HG03095 (cell line): ENCODE measurements around the gene SLCO4C1.
A peak's percentile ranks its signal among the peaks of the same experiment; 100 is the strongest.
"Not testable (repeated sequence)": the region's sequence is repeated elsewhere in the genome, so short reads cannot be mapped to it uniquely, and the experiment has no call there.

Experiments
- ATAC-seq: cut with Tn5 transposase; IDR thresholded peaks from one replicate; pipeline ENCODE4 v1.9.1; 2021; ENCODE audit warnings: moderate library complexity; ENCODE audit not compliant: unreplicated experiment

Gene SLCO4C1

DNA sequence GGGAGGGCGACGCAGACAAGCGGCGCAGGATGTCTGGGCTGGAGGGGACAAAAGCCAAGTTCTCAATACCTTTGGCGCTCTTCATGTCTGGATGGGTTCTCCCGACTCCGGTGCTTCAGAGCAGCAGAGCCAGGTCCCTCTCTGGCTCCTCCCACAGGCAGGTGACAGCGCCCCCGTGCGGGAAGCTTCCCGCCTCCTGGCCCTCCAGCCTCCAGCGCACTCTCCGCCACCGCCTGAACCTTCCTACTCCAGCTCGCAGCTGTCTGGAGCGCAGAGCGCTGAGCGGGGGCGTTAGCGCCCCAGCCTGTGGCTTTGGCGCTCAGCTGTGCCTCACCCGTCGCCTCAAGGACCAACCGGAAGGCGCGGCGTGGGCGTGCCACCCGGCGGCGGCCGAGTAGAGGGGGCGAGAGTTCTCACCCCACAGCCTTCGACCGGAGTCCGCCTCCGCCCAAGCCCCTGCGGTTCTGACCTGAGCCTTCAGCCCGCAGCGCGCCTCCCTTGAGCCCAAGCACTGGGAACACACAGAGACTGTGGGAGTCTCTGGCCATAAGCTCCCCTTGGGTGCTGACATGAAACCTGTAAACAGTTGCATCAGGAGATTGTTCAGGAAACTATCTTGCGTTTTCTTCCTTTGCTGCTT is at the start of gene SLCO4C1:
SLCO4C1 (minus strand) TSS at position 107 of the 640 bp plus-strand sequence; CDS start at position 85, 22 bp downstream.
- ATAC-seq, result peak; percentile 95

DNA sequence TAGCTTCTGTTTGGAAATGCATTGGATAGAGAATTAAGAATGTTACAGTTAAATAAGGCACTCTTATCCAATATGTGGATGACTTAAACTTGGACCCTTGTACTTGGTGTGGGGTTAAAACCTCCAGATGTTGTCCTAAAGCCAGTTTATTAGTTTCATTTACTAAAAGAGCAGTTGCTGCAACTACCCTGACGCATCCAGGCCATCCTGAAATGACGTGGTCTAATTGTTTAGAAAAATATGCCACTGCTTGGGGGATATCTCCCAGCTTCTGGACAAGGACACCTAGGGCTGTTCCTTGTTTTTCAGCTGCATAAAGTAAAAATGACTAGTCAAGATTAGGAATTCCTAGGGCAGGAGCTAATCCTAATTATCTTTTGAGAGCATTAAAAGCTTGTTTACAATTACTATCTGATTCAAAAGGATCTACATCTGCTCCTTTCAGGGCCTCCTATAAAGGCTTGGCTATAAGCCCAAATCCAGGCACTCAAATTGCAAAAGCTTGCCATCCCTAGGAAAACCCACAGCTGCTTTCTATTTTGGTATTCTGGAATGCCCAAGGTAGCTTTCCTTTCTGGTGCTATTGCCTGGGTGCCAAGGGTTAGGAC is 45.7 kb upstream of the SLCO4C1 start:
- no peak for ATAC-seq

GRCh38 chr5:102324714-102325113 is 28.6 kb upstream of the SLCO4C1 start:
- ATAC-seq, result no peak

GRCh38 chr5:102318801-102319200 is 22.7 kb upstream of the SLCO4C1 start:
- not testable (repeated sequence) for ATAC-seq

- no peak for ATAC-seq
Observed at GRCh38 chr5:102314328-102314727, 18.2 kb upstream of the SLCO4C1 start.

- no peak for ATAC-seq
Observed at GRCh38 chr5:102313912-102314311, 17.8 kb upstream of the SLCO4C1 start.

GRCh38 chr5:102312586-102313370 is 16.7 kb upstream of the SLCO4C1 start:
- no peak for ATAC-seq

- no peak for ATAC-seq
Observed at GRCh38 chr5:102309586-102309985, 13.5 kb upstream of the SLCO4C1 start.

GRCh38 chr5:102307232-102307631 is 11.1 kb upstream of the SLCO4C1 start:
- ATAC-seq, result no peak

DNA sequence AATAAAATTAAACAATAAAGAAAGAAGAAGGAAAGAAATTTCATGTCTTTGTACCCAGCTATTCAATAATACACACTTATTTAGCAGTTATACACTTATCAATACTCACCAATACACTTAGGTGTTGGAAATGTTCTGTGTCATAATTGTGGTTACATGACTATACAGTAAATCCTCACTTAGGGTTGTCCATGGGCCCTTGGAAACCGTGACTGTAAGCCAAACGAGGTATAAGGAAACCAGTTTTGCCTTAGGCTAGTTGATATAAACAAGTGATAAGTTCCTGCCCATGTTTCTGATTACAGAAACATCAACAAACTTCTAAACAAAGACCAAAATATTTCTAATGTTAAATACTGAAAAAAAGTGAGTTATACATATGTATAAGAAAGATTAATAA is 10.0 kb upstream of the SLCO4C1 start:
- ATAC-seq, result no peak

DNA sequence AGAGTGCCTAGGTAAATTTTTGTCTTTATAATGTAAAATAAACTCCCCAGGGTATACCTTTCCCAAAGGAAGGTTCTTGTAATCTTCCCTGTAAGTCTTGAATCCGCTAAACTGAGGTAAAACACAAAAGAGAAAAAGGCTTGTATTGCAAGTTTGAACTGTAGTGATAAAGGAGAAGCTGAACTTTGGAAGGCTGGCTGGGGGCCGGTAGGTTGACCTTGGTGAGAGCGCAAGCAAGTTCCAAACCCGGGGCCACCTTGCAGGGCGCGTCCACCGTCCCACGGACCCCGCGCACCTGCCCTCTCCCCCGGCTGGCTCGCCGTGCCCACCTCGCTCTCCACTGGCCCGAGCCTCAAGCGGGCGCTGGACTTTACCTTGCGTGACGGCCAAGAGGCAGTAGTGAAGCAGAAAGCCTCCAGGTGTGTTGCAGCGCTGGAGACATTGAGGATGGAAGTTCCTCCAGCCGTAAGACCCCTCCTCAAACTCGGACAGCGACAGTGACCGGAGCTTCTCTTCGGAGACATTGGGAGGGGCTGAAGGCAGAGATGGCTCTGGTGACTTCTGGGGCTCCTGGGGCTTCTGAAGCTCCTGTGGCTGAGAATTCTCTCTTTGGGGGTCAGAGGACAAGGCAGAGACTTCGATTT is 428 bp downstream of the SLCO4C1 start:
- peak; percentile 7 for ATAC-seq

DNA sequence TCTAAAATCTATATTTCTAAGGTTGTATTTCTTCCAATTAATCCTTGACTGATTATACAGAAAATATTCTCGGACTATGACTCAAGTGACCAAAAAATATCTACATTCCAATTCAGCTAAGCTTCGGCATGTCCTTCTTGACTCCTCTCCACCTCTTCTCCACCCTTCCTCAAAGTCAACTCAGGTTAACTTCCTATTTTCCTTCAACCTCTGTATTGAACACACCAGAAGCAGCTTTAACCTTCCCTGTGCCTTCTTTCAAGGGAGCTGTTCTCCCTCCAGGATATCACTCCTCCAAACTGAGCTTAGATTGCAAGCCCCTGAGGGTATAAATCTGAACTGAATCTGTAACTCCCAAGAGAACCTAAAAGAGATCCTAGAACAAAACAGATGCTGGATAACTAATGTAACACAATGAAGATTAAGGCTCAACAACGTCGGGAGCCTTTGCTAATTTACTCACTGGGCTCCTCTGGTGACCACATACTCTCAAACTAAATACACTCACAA is 1.1 kb downstream of the SLCO4C1 start:
- no peak for ATAC-seq

- ATAC-seq, result no peak
Observed at GRCh38 chr5:102290004-102290403, 6.1 kb downstream of the SLCO4C1 start.

DNA sequence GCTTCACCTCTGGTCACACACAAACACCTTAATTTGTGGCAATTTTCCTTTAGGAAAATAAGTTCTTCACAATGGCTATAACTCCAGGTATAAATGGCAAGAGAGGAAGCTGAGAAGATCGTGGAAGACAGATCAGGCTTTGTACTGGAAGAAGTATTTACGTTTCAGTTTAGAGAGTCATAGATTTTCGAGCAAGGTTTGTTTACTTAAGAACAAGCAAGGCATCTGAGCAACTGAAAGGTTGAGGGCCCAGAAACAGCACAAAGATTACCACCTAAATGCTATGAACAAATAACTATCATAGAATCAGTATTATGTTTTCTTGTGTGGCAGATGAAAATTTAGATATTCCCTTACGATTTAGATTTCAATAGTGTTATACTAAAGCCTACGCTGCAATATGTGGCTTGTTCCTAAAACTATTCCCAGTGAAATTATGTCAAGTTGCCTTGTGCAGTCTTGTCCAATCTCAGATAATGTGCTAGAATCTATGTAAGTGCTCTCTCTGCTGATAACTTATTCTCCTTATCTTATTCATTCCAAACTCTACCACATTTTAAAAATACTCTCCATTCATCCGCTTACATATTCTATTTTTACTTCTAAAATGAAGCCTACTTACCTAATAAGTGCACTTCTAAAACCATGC is 6.7 kb downstream of the SLCO4C1 start:
- no peak for ATAC-seq

- no peak for ATAC-seq
Observed at GRCh38 chr5:102288630-102289029, 7.5 kb downstream of the SLCO4C1 start.

DNA sequence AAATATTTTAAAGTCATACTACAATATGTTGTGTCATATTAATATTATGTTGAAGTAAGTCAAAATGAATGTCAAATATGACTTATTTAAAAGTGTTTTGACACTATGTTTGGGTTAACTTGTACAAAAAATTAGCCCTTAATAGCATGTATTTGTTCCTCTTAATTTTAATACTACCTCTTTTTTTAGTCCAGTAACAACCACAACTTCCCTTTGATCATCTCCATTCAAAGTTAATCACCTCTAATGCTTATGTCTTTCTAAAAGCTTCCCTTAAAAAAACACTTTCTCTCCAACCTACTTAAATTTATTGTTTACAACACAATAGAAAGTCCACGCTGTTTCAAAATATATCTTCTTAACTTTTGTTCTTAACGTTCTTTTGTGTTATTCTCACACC is 9.6 kb downstream of the SLCO4C1 start:
- no peak for ATAC-seq

DNA sequence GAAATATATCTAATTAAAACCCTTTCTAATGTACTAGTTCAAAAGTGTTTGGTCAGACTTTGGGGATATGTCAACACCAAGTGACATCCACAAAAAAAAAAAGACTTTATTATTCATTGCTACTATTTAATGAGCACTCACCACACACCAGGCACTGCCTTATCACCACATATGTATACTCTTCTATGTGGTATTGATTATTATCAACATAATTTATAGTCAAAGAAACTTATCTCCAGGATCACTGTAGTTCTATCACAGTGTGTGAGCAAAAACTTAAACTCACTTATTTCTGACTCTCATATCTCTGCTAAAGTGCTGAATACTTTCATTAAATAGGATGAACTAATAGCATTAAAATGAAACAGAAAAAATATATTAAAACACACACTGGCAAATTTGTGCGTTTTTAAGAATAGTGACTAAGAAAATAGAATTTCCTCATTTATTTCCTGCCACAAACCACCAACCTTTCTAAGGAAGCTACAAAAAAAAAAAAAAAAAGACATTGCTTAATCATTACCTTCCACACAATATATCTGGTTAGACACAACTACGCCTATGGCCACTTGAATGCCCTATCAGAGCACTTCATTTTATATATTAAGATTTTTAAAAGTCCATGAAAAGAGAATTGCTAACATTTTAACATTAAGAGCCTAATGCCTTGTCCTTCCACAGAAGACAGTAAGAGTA is 12.8 kb downstream of the SLCO4C1 start:
- ATAC-seq, result no peak

DNA sequence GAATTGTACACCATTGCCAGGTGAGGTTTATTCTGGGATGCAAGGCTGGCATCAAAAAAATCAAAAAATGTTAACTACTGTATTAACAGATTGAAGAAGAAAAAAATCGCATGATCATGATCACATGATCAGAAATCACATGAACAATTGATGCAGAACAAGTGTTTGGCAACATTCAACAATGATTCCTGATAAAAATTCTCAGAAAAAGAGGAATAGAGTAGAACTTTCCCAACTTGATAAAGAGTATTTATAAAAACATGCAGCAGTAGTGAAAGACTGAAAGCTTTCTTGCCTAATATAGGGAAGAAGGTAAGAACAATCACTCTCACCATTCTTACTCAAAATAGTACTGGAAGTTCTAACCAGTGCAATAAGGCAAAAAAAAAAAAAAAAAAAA is 16.4 kb downstream of the SLCO4C1 start:
- ATAC-seq, result no peak

DNA sequence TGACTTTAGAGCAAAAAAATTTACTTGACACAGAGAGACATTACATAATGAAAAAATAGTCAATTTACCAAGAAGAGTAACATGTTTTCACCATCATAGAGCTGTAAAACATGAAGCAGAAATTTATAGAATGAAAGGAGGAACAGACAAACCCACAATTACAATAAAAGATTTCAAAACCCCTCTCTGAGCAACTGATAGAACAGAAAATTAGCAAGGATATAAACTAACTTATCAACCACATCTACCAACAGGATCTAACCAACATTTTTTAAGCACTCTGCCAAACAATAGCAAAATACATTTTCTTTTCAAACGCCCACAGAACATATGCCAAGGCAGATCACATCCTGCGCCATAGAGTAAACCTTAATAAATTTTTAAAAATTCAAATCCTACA is 17.9 kb downstream of the SLCO4C1 start:
- no peak for ATAC-seq

DNA sequence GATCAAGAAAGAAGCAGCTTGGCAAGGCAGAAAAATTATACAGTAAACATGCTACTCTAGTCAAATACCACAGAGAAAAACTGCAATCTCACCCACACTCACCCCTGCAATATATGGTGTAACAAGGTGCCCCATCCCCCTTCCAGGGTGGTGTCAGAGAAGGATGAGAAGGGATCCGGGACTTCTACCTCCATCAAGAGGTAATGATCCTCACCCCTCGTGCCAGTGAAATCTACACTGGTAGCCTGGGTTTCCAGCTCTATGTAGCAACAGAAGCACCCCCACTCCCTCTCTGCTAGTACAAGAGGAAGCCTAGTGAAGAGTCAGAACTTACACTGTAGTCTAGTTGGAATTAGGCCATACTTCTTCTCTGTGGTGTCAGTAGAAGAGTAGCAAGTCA is 18.9 kb downstream of the SLCO4C1 start:
- no peak for ATAC-seq
